Measurements from ENCODE around the gene CCL4. TPM values are rescaled to one million over a fixed set of nuclear protein-coding genes. Genes with fewer than 3 reads are reported as not detected.

The CCL4 gene
- total and polyA plus RNA-seq, 2 donors (not counting 1 experiment from before 2014, with no cell fraction given) = not detected

DNA sequence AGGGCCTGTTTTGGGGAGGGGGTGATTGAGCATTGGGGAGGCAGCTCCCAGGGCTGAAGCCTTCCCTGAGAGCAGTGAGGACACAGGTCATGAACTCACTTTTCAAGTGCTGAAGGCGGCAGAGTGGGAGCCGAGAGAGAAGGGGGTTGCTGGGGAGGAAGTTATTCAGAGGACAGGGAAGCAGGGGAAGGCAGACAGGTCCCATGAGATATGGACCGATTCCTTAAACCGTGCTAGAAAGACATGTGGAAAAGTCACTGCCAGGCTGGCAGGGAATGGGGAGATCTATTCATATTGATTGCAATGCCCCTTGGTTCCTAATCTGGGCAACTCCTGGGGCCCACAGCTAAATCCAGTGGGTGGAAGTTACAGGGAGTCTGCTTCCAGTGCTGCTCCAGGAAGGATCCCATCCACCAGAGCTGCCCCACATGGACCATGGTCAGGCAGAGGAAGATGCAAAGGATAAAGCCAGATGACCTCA is 1.1 kb downstream of the CCL4 start:
- H3K9ac ChIP-seq (ENCODE audit: insufficient read depth, low read length) = no peak overlapping the region
- H3K27ac ChIP-seq (ENCODE audit: insufficient read depth, low read length) = no peak overlapping the region
- no peaks in the 10 kb centered on the region for H4K20me1 ChIP-seq (ENCODE audit: control insufficient read depth, extremely low read depth, insufficient read depth, low read length)
- DNase-seq (ENCODE audit: low read depth in 2 of 2) = no peak
- no peaks in the 10 kb centered on the region for H3K79me2 ChIP-seq (ENCODE audit: control insufficient read depth, insufficient read depth, low read length)
- H3K4me1 ChIP-seq (ENCODE audit: control insufficient read depth, extremely low read depth, insufficient read depth, low read length) = no peaks in the 10 kb centered on the region
- TF ChIP-seq, protein P1, sequence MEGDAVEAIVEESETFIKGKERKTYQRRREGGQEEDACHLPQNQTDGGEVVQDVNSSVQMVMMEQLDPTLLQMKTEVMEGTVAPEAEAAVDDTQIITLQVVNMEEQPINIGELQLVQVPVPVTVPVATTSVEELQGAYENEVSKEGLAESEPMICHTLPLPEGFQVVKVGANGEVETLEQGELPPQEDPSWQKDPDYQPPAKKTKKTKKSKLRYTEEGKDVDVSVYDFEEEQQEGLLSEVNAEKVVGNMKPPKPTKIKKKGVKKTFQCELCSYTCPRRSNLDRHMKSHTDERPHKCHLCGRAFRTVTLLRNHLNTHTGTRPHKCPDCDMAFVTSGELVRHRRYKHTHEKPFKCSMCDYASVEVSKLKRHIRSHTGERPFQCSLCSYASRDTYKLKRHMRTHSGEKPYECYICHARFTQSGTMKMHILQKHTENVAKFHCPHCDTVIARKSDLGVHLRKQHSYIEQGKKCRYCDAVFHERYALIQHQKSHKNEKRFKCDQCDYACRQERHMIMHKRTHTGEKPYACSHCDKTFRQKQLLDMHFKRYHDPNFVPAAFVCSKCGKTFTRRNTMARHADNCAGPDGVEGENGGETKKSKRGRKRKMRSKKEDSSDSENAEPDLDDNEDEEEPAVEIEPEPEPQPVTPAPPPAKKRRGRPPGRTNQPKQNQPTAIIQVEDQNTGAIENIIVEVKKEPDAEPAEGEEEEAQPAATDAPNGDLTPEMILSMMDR (conservative IDR thresholded peaks at IDR 0.05 in 1 of 2, IDR thresholded peaks at IDR 0.05 in 1 of 2; ENCODE audit: low read depth in 1 of 2, low read length in 2 of 2) = no peak
- no peak for TF ChIP-seq EZH2 (IDR thresholded peaks at IDR 0.05; ENCODE audit: low read length, missing control alignments)
- H3K4me3 ChIP-seq (replicated peaks in 1 of 4; ENCODE audit: control extremely low read depth in 1 of 4, insufficient read depth in 1 of 4, low read depth in 3 of 4, low read length in 4 of 4) = no peak overlapping the region
- no peak overlapping the region for H2AFZ ChIP-seq (ENCODE audit: low read length)
- no peaks in the 10 kb centered on the region for H3K36me3 ChIP-seq (ENCODE audit: control insufficient read depth, insufficient read depth, low read length)
- no peaks in the 10 kb centered on the region for H3K27me3 ChIP-seq (ENCODE audit: control insufficient read depth, insufficient read depth, low read length)
- H3K9me3 ChIP-seq (ENCODE audit: control insufficient read depth, insufficient read depth, low read depth, low read length) = no peaks in the 10 kb centered on the region
- H3K4me2 ChIP-seq (ENCODE audit: extremely low read depth, insufficient read depth, low read length) = no peak overlapping the region

DNA sequence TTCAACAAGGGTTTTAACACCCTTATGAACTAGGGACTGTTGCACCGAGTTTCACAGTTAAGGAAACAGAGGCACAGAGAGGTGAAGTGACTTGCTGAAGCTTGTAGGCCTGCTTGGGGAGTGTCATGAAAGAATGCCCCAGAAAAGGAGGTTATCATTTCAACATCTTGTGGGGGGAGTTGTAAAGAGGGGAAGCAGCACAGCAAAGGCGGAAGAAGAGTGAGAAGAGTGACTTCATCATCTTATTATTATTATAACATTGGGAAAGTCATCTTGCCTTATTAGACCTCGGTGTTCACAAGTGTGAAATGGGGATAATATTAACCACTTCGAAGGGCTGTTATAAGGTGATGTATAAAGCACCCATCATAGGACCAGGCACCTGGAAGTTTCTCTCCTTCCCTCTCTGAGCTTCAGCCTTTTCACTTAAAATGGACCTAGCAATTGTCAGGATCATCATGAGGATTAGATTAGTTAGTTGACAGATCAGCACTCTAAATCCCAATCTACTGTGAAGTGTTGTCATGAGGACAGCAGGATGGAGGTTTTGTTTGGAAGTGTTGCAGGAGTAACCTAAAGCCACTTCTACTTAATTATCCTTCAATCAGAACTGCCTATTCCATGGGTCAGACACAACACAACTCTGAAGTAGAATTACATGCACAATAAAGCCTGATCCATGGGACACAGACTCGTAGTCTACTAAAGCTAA is 2.3 kb downstream of the CCL4 start:
- Histone ChIP-seq H3K27ac (ENCODE audit: insufficient read depth, low read length) (no peak overlapping the region), H3K4me1 (ENCODE audit: control insufficient read depth, extremely low read depth, insufficient read depth, low read length) (no peaks in the 10 kb centered on the region), H3K36me3 (ENCODE audit: control insufficient read depth, insufficient read depth, low read length) (no peaks in the 10 kb centered on the region), H4K20me1 (ENCODE audit: control insufficient read depth, extremely low read depth, insufficient read depth, low read length) (no peaks in the 10 kb centered on the region), H3K4me2 (ENCODE audit: extremely low read depth, insufficient read depth, low read length) (no peak overlapping the region), H3K9me3 (ENCODE audit: control insufficient read depth, insufficient read depth, low read depth, low read length) (no peaks in the 10 kb centered on the region), H2AFZ (ENCODE audit: low read length) (no peak overlapping the region), H3K9ac (ENCODE audit: insufficient read depth, low read length) (no peak overlapping the region), H3K79me2 (ENCODE audit: control insufficient read depth, insufficient read depth, low read length) (no peaks in the 10 kb centered on the region), H3K27me3 (ENCODE audit: control insufficient read depth, insufficient read depth, low read length) (no peaks in the 10 kb centered on the region), H3K4me3 (replicated peaks in 1 of 4; ENCODE audit: control extremely low read depth in 1 of 4, insufficient read depth in 1 of 4, low read depth in 3 of 4, low read length in 4 of 4) (no peak overlapping the region)
- DNase-seq (ENCODE audit: low read depth in 2 of 2) = no peak
- no peak for TF ChIP-seq EZH2 (IDR thresholded peaks at IDR 0.05; ENCODE audit: low read length, missing control alignments)
- TF ChIP-seq, protein P1 (conservative IDR thresholded peaks at IDR 0.05 in 1 of 2, IDR thresholded peaks at IDR 0.05 in 1 of 2; ENCODE audit: low read depth in 1 of 2, low read length in 2 of 2) = no peak

DNA sequence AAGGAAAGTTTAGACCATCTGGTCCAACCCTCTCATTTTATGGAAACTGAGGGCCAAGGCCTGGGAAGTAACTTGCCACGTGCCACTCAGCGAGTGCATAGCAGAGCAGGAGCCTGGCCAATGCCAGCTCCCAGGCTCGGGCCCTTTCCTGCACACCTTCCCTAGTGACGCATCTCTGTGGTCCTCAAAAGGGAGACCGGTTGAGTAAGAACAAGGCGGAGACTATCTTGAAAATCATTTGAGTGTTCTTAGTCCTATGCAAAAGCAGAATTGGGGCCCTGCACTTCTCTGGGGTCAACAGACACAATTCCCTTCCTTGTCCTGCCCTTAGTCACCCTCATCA is 2.8 kb downstream of the CCL4 start:
- Histone ChIP-seq H3K4me1 (ENCODE audit: control insufficient read depth, extremely low read depth, insufficient read depth, low read length) (no peaks in the 10 kb centered on the region), H3K4me2 (ENCODE audit: extremely low read depth, insufficient read depth, low read length) (no peak overlapping the region), H3K4me3 (replicated peaks in 1 of 4; ENCODE audit: control extremely low read depth in 1 of 4, insufficient read depth in 1 of 4, low read depth in 3 of 4, low read length in 4 of 4) (no peak overlapping the region), H3K27me3 (ENCODE audit: control insufficient read depth, insufficient read depth, low read length) (no peaks in the 10 kb centered on the region), H3K27ac (ENCODE audit: insufficient read depth, low read length) (no peak overlapping the region), H3K79me2 (ENCODE audit: control insufficient read depth, insufficient read depth, low read length) (no peaks in the 10 kb centered on the region), H3K9ac (ENCODE audit: insufficient read depth, low read length) (no peak overlapping the region), H2AFZ (ENCODE audit: low read length) (no peak overlapping the region), H3K9me3 (ENCODE audit: control insufficient read depth, insufficient read depth, low read depth, low read length) (no peaks in the 10 kb centered on the region), H4K20me1 (ENCODE audit: control insufficient read depth, extremely low read depth, insufficient read depth, low read length) (no peaks in the 10 kb centered on the region), H3K36me3 (ENCODE audit: control insufficient read depth, insufficient read depth, low read length) (no peaks in the 10 kb centered on the region)
- no peak for DNase-seq (ENCODE audit: low read depth in 2 of 2)
- no peak for TF ChIP-seq EZH2 (IDR thresholded peaks at IDR 0.05; ENCODE audit: low read length, missing control alignments)
- TF ChIP-seq, protein P1 (conservative IDR thresholded peaks at IDR 0.05 in 1 of 2, IDR thresholded peaks at IDR 0.05 in 1 of 2; ENCODE audit: low read depth in 1 of 2, low read length in 2 of 2) = no peak

Data from fibroblast of lung (primary cell).